HG03442 (cell line): ENCODE results near the gene SORBS2.
"Not testable (repeated sequence)": the region's sequence is repeated elsewhere in the genome, so short reads cannot be mapped to it uniquely, and the experiment has no call there.

ENCODE experiments used
- ATAC-seq: cut with Tn5 transposase; IDR thresholded peaks from one replicate; pipeline ENCODE4 v1.9.1; 2021; ENCODE audit warnings: mild to moderate bottlenecking, moderate library complexity; ENCODE audit not compliant: unreplicated experiment

The SORBS2 gene

DNA sequence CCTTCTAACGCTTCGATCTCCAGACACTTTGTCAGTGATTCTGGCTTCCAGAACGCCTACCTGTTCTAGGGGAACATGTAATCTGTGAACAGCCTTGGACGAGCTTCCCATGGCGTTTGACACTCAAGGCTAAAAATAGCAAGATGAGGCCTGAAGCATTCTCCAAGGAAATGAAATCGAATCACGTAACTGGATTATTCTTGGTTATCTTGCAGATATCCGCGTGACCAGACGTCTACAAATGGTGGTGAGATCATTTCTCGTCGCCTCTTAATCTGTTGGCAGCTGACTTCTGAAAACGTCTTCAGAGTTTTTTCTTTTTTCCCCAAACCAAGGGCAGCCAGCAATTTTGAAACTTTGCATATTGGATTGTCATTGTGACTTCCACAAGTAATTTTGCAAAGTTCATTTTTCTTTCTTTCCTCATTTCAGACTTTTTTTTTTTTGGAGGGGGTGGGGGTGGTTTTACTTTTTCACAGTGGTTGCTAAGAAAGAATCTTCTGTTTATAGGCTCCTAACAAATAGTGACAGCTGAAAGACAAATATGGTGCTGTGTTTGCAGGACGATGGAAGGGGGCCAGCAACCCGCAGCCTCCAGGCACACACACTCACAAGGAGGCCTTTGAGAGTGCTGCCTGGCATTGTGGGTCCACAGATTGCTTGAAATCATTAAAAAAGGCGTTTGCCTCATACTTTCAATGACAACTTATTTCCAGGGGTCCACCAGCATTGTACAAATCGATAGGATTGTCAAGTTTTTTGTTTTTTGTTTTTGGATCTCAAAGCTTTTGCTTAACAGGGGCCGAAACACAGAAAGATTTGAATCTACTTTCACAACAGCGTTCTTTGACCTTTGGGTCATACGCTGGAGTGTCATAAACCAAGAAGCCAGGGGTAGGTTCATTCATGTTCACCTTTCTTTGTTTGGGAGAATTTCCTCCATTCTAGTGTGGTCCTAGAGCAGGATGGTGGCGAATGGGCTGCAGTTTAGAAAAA lies 244.3 kb downstream of the SORBS2 start:
- ATAC-seq, result no peak

DNA sequence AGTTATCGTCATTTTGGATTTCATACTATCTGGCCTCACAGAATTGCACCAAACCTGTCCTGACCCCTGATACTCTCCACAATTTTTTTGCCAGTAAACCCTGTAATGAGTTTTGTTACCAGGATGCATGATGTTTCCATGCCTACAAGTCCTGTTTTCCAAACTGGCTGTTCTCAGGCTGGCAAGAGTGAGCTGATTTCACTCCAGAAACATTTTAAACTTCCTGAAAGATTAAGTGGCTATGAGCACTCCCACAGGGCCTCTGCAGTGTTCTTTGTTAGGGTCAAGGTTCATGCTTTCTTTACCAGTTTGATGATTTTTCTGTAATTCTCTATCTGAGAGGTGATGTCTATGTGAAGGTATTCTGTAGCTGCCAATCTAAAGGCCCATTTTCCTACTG lies 245.0 kb downstream of the SORBS2 start:
- ATAC-seq, result no peak

DNA sequence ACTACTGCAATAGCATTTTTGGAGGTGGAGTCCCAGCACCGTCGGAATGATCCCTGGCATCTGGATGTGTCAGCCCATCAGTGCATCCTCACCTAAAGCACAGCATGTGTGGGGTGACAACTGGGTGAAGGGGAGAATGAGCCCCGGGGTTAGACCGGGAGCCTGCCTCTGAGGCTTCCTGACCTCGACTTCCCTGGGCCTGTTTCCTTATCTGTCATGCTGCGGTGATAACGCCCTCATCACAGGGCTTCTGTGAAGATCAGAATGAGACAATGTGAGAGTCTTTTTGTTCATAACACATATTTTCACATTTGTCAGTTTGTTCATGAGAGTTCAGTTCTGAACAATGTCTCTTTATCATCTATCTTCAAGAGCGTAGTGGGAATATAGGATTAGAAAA lies 245.6 kb downstream of the SORBS2 start:
- no peak for ATAC-seq

DNA sequence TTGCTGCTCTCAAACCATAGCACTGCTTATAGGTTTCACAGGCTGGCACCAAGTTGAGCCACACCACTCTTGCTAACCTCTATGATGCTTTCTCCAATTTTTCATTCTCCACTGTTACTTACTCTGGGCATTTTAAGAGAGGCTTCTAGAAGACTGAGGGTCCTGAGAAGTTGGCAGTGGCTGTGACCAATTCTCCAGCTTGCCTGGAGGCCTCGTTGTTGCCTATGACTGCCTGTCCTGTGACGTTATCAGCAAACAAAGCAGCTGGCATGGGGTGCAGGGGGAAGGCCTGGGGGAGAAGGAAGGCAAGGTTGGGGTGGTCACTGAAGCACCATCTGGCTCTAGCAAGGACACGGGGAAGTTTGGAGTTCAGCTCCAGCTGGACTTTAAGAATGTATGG lies 246.3 kb downstream of the SORBS2 start:
- ATAC-seq, result no peak

DNA sequence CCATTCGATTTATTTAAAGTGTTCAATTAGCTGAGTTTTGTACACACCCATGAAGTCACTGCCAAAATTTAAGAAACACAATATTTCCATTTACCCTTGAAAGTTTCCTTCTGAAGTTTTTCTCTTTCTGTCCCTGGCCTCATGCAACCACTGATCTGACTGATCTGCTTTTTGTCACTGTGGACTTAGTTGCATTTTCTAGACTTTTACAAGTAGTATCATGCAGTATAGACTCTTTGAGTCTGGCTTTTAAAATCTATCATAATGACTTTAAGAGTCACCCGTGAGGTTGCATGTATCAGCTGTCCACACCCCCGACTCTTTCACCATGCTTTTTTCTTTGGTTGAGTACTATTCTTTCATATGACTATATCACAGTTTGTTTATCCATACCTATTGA lies 247.6 kb downstream of the SORBS2 start:
- no peak for ATAC-seq

DNA sequence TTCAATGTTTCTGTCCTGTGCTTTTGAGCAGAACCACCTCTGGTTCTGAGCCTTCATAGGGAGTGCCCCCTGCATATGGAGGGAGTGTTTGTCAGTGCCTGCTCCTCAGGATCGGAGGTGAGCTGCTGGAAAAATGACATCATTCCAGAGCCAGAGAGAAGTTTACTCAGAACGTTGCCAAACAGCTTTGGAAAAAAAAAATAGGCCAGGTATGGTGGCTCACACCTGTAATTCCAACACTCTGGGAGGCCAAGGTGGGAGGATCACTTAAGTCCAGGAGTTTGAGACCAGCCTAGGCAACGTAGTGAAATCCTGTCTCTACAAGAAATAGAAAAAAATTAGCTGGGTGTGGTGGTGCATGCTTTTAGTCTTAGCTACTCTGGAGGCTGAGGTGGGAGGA lies 249.5 kb downstream of the SORBS2 start:
- no peak for ATAC-seq

DNA sequence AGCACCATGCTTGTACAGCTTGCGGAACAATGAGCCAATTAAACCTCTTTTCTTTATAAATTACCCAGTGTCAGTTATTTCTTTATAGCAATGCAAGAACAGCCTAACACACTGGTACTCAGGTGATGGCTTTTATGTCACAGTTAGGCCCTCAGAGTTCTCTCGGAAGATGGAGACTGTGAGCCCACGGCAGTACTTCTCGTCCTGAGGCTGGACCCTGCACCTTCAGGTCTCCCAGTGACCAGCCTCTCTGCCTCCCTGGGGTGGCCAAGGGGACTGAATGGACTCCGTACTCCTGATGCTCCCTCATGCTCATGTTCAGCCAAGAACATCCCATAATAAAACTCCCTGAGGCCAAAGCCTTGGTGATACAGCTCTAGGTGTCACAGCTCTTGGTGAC lies 251.7 kb downstream of the SORBS2 start:
- ATAC-seq, result no peak

DNA sequence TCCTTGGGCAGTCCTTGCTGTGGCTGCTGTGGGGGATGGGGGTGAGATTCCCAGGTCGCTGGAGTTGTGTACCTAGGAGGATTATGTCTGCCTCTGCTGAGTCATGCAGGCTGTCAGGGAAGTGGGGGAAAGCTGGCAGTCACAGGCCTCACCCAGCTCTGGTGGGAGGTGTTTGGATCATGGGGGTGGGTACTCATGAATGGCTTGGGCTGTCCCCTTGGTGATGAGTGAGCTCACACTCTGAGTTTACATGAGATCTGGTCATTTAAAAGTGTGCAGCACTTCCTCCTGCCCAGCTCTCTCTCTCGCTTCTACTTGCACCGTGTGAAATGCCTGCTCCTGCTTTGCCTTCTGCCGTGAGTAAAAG lies 252.1 kb downstream of the SORBS2 start:
- ATAC-seq, result no peak

DNA sequence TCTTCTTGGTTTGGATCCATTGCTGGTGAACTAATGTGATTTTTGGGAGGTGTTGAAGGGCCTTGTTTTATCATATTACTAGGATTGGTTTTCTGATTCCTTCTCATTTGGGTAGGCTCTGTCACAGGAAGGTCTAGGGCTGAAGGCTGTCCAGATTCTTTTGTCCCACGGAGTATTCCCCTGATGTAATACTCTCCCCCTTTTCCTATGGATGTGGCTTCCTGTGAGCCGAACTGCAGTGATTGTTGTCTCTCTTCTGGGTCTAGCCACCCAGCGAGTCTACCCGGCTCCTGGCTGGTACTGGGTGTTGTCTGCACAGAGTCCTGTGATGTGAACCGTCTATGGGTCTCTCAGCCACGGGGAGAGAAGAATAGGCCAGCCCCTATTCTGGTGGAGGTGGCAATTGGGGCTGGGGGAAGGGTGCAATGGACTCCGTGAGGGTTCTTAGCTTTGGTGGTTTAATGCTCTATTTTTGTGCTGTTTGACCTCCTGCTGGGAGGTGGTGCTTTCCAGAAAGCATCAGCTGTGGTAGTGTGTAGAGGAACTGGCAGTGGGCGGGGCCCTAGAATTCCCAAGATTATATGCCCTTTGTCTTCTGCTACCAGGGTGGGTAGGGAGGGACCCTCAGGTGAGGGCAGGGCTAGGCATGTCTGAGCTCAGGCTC lies 252.6 kb downstream of the SORBS2 start:
- not testable (repeated sequence) for ATAC-seq

DNA sequence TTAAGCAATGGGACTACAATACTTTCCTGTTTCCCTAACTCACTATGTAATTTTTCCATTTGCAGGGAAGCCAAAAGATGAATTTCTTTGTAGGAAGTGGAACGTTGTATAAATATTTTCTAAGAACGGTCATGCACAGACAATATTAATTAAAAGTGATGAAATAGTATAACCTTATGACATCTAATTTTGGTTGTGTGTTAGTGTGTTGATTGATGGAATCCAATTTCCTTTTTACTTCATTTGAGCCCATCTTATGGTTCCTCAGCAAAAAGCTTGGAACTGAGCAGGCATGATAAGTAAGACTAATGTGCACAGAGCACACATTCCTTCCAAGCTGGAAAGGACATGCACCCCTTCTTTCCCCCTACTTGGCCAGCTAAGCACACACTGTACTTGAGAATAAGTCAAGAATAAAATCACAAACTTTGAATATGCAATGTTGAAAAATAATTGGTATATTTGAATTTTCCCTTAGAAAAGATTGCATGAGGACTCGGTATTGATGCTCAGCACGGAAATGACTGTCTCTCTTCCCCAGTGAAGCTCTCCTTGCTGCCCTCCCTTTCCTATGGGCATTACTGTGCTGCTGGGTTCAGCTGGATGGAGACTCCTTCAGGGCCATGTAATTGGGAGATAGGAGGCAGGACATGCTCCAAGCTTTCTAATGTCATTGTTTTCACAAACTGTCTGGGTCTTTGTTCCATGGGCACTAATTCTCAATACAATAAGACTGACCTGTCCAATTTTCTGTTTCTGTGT lies 257.4 kb downstream of the SORBS2 start:
- ATAC-seq, result no peak

DNA sequence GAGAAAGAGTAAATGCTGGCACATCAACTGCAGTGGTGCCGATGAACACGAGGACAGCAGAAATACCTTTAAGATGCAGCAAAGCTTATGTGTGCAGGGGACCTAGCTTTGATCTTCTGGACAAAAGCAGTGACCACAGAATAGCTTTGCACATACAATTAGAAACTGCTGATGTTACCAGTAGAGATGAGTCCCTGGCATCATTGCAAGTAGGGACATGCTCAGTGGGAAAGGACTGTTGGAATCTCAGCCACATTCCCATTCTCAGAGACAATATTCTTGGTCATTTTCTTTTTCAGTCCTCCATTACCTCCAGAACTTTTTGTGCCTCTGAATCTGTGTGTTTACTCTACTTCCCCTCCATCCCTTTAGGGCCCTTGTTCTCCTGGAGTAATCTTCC lies 259.7 kb downstream of the SORBS2 start:
- no peak for ATAC-seq

DNA sequence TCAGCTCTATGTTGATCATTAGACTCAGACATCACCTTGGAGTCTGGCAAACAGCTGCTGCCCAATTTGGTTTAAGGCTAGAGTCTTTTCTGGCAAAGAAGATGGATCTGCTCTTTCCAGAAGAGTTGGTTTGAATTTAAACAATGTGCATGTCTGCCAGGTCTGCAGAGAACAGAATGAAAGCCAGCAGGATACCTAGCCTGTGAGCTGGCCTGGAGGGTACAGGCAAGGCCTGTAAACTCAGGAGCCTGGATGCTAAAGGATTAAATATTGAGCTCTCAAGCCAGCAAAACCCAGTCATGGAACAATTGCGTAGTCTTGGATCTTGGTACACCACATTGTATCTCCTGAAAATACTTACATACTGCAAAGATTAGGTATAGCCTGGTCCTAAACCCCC lies 261.1 kb downstream of the SORBS2 start:
- no peak for ATAC-seq

DNA sequence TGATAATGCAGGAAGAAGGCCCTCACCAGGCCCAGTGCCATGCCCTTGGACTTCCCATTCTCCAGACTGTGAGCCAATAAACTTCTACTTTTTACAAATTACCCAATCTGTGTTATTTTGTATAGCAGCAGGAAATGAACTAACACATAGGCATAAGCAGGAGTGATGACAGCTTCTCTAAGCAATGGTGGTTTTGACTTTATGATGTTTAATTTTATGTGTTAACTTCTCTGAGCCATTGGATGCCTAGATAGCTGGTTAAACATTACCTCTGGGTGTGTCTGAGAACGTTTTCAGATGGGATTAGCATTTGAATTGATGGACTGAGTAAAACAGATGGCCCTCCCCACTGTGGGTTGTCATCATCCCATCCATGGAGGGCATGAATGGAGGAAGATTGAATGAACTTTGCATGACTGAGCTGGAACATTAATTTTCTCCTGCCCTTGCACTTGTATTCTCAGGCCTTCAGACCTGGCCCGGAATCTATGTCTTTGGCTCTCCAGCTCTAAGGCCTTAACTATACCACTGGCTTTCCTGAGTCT lies 262.8 kb downstream of the SORBS2 start:
- no peak for ATAC-seq

DNA sequence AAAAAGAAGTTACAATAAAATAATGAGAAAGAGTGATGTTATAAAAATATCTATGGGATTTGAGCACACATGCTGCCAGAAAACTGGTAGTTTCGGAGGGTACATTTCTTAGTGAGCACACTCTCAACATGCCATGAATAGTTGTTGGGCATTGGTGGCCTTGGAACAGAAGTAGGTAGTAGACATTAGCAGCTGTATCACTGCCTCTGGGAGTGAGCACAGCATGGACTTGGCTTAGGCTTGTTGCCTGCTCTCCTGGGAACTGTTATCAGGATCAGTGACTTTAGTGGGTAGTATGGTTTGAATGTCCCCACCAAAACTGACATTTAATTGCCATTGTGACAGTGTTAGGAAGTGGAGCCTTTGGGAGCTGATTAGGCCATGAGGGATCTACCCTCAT lies 263.4 kb downstream of the SORBS2 start:
- no peak for ATAC-seq

DNA sequence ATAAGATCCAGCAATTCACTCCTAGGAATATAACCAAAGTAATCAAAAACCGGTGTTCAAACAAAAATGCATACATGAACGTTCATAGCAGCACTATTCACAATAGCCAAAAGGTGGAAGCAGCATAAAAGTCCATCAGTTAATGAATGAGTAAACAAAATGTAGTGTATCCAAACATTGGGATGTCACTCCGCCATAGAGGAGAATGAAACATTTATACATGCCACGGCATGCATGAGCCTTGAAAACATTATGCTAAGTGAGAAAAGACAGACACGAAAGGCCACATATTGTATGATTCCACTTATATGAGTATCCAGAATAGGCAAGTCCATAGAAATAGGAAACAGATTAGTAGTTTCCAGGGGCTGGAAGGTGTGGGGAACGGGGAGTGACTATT lies 265.7 kb downstream of the SORBS2 start:
- ATAC-seq, result no peak

DNA sequence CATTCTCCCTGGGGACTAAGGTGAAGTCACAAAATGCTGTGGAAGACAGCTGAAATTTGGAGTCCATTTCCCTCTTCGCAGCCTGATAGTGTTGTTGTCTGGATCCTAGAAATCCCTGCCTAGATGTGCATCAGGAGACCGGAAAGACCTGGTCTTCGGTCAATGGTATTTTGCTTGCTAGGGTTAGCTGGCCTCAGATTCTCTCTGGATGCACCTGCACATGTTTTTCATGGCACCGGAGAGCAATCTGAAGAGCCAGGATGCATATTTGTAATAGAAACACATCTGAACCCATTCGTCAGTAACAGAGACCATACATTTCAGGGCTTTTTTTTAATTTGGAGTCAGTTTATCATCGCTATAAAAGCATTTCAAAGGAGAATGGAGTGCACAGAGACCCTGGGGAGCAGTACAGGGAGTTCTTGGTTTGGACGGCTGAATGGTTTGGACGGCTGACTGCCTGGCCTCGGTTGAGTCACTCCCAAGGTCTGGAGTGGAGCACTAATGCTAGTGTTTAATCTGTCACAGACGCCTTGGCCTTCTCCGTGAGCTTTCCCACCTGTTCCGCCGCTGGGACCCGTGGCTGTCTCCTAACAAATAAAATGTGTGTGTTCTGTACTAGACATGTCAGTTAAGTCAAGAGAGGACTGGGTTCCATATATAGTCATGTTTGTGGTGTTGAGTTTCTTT lies 269.2 kb downstream of the SORBS2 start:
- ATAC-seq, result no peak

DNA sequence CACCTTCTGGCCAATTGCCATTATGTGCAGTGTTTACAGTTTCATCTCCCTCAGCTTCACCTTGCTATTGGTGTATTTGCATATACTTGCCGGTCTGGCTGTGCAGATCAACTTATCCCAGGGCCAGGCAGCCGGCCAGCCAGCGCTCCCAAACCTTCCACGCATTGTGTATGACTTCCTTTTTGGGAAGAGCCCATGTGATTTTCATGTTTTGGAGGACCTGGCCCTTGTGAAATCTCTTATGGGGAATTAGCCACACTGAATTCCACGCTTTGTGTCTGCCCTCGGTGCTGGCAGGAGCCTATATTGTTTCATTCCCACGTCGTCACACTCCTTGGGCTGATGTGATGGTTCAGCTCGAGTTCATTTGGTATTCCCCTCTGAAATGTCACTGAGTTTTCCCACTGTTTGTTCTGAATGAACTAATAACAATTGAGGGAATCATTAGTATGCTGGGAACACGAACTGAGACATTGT lies 270.7 kb downstream of the SORBS2 start:
- no peak for ATAC-seq

DNA sequence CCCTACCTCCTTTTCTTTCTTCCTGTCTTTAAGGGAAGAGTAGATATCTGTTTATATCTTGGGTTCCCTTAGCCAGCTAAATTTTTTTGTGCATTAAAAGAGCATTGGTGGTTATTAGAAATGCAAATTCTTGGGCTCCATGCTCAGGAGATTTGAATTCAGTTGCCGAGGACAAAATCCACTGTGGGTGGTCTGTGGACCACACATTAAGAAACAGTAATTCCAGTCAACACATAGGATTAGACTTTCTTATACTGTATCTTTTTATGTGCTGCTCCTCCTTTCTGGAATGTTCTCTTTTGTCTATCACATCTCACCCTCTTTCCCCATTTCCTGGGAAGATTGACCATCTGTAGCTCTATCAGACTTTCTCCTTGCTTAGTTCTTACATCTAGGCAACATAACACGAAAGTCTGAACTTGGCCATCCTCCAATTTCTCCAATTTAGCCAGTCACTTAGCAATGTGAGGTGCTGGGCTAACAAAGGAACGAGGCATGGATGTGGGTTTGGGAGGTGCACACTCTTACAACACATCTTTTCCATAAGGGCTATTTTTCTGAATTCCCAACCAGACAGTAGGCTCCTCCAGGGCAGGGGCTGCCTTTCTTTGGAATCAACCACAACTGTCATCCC lies 271.4 kb downstream of the SORBS2 start:
- ATAC-seq, result no peak

DNA sequence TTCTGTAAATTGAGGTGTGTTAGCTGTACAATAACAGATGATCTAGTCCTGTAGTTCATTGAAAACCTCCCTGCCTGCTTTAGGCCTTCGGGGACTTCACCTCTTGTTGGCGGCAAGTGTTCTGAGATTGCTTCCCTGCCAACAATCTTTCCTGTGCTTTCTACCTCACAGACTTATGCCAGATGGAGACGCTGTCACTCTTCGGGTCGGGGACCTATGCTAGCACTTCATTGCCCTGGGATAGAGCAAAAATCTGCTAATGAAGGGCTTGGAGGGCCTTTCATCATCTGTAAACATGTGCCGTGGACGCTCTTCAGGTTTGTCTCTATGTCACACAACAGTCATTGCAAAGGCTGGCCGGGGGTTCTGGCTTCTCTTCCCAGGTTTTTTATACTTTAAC lies 272.0 kb downstream of the SORBS2 start:
- no peak for ATAC-seq

DNA sequence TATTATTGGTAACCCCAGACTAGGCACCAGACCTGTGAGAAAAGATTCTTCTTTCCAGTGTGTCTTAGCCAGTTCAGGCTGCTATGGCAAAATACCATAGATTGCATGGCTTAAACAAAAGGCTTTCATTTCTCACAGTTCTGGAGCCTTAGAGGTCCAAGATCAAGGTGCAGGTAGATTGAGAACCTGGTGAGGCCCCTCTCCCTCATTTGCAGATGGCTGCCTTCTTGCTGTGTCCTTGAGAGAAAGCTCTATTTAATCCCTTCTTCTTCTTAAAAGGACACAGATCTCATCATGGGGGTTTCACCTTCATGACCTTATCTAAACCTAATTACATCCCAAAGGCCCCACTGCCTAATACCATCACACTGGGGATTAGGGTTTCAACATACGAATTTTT lies 273.2 kb downstream of the SORBS2 start:
- ATAC-seq, result no peak
